Transverse colon (tissue), 4 donors: ENCODE data around the gene MAFB. TPM values are rescaled to one million over a fixed set of nuclear protein-coding genes. Genes with fewer than 3 reads are reported as not detected.

ENCODE experiments used
- DNase-seq: peaks from one replicate; pipeline ENCODE4 v3.0.0-alpha.2; 2019
- H3K27ac ChIP-seq, 4 donors: fragments of 200-600 bp; sonication (generic); 2 replicates each; pipeline ENCODE4 v1.5.1; 2016 to 2018; ENCODE audit warnings: inconsistent platforms in 4 of 4
- H3K27me3 ChIP-seq: fragments of 200-600 bp; sonication (generic); 2 replicates; pipeline ENCODE4 v1.5.1; 2017; ENCODE audit warnings: inconsistent platforms
- H3K36me3 ChIP-seq, 4 donors: fragments of 200-600 bp; sonication (generic); 2 replicates each; pipeline ENCODE4 v1.5.1; 2017 to 2019; ENCODE audit warnings: inconsistent platforms in 4 of 4
- H3K4me1 ChIP-seq, 4 donors: fragments of 200-600 bp; sonication (generic); 2 replicates each; pipeline ENCODE4 v1.5.1; 2017 to 2020; ENCODE audit warnings: inconsistent platforms in 4 of 4
- H3K4me3 ChIP-seq, 4 donors: fragments of 200-600 bp; sonication (generic); 1 replicate in 1 of 4; 2 replicates in 3 of 4; pipeline versions ENCODE4 v1.5.1 to v1.6.1; 2017 to 2019; ENCODE audit warnings: inconsistent platforms in 4 of 4
- H3K9me3 ChIP-seq, 2 donors: fragments of 200-600 bp; sonication (generic); 2 replicates each; pipeline ENCODE4 v1.5.1; 2017 to 2019; ENCODE audit warnings: inconsistent platforms in 2 of 2
- CTCF ChIP-seq, 5 experiments: fragments of 200-600 bp in 3 of 5; fragments of 450-650 bp in 2 of 5; sonication (generic) in 3 of 5; IDR thresholded peaks; 1 replicate in 2 of 5; 2 replicates in 3 of 5; pipeline ENCODE4 v1.5.1; 2016 to 2017; ENCODE audit warnings: antibody characterized with exemption in 5 of 5, inconsistent platforms in 3 of 5, mild to moderate bottlenecking in 2 of 5, moderate library complexity in 1 of 5
- EP300 ChIP-seq: sonication (generic); formaldehyde crosslinking; IDR thresholded peaks from one replicate; pipeline ENCODE4 v1.6.1; 2017; ENCODE audit warnings: antibody characterized with exemption, low read depth
- POLR2A ChIP-seq: fragments of 450-650 bp; IDR thresholded peaks from one replicate; pipeline ENCODE4 v1.6.1; 2016; ENCODE audit warnings: antibody characterized with exemption, mild to moderate bottlenecking, moderate library complexity
- POLR2AphosphoS5 ChIP-seq, 3 donors: sonication (generic); formaldehyde crosslinking; IDR thresholded peaks; one replicate each; pipeline ENCODE4 v1.6.1; 2016; ENCODE audit warnings: antibody characterized with exemption in 3 of 3
- WGBS, 2 donors: methylation state at CpG; one replicate each; pipeline ENCODE4 v1.1.5; 2018; ENCODE audit warnings: low coverage in 1 of 2; 5-methylcytosine and 5-hydroxymethylcytosine counted together
- in situ Hi-C, 4 donors: fragments of 200-750 bp; cut with MboI; loops; one replicate each; pipeline versions ENCODE4 v1.15.0 to v1.15.1; 2017; ENCODE audit warnings: low sequenced_read_pairs in 3 of 4, low pct_ligation_motif_present in 1 of 4, low pct_unique_long_range_greater_than_20kb in 1 of 4
- intact Hi-C: fragments of 100-400 bp; cut with DNase I; formaldehyde crosslinking; loops from one replicate; pipeline ENCODE4 v1.15.1; 2023; ENCODE audit warnings: low total_unique reads
- total RNA-seq, 4 donors: library from RNA; depleted of rRNA; stranded (reverse); fragments of >200 nt; gene quantifications; one replicate each; pipeline ENCODE4 v1.1.0, GENCODE V29; 2016

The MAFB gene
- total RNA-seq, 4 donors from 2014 or later = 12.2 to 74.4 (median 22.7) TPM

- Histone ChIP-seq H3K27me3 (peaks cover 27% of the 10 kb centered on the region), H3K4me1 (no peaks in the 10 kb centered on the region), H3K4me3 (no peak overlapping the region), H3K36me3 (no peaks in the 10 kb centered on the region), H3K9me3 (no peaks in the 10 kb centered on the region), H3K27ac (no peak overlapping the region)
- DNase-seq = no peak
- in situ Hi-C loops = no loop called here
- 86 to 91% methylated on average over 12 to 13 of the region's 13 CpGs for WGBS, 2 donors
- TF ChIP-seq POLR2AphosphoS5 (IDR thresholded peaks at IDR 0.05) (no peak), POLR2A (no peak), CTCF (IDR thresholded peaks at IDR 0.05) (no peak), EP300 (no peak)
- intact Hi-C loops = no loop called here
Measured at GRCh38 chr20:40710603-40711002, 21.6 kb upstream of the MAFB start.

- H3K27ac ChIP-seq = no peak overlapping the region
- in situ Hi-C loops (no loop called here), intact Hi-C loops (no loop called here)
- H3K9me3 ChIP-seq = no peaks in the 10 kb centered on the region
- DNase-seq = no peak
- H3K4me1 ChIP-seq = no peaks in the 10 kb centered on the region
- TF ChIP-seq EP300 (no peak), POLR2A (no peak)
- H3K36me3 ChIP-seq = no peaks in the 10 kb centered on the region
- no peak overlapping the region for H3K4me3 ChIP-seq
- WGBS, 2 donors = 43 to 60% methylated on average over 2 to 3 of the region's 3 CpGs
- H3K27me3 ChIP-seq = peaks cover 21% of the 10 kb centered on the region
Measured at GRCh38 chr20:40706977-40707582, 18.0 kb upstream of the MAFB start.

- WGBS, 2 donors = 90 to 93% methylated on average over 3 of the region's 3 CpGs
- DNase-seq = no peak
- H3K9me3 ChIP-seq = no peaks in the 10 kb centered on the region
- intact Hi-C loops (no loop called here), in situ Hi-C loops (no loop called here)
- no peaks in the 10 kb centered on the region for H3K36me3 ChIP-seq
- TF ChIP-seq POLR2A = no peak
- H3K27ac ChIP-seq = no peak overlapping the region
- no peak overlapping the region for H3K4me3 ChIP-seq
- no peaks in the 10 kb centered on the region for H3K4me1 ChIP-seq
- H3K27me3 ChIP-seq = peaks cover 5% of the 10 kb centered on the region
Measured at GRCh38 chr20:40705413-40705812, 16.4 kb upstream of the MAFB start.

- TF ChIP-seq POLR2AphosphoS5 (IDR thresholded peaks at IDR 0.05) (no peak), POLR2A (no peak), EP300 (no peak), CTCF (IDR thresholded peaks at IDR 0.05) (no peak)
- Histone ChIP-seq H3K27me3 (peaks cover 2% of the 10 kb centered on the region), H3K27ac (no peak overlapping the region), H3K9me3 (no peaks in the 10 kb centered on the region), H3K4me1 (no peaks in the 10 kb centered on the region), H3K4me3 (no peak overlapping the region), H3K36me3 (no peaks in the 10 kb centered on the region)
- intact Hi-C loops = no loop called here
- in situ Hi-C loops = no loop called here
- 30 to 73% methylated on average over 2 to 4 of the region's 4 CpGs for WGBS, 2 donors
- no peak for DNase-seq
Measured at GRCh38 chr20:40704828-40705227, 15.8 kb upstream of the MAFB start.

- Histone ChIP-seq H3K27ac (no peak overlapping the region), H3K9me3 (no peaks in the 10 kb centered on the region), H3K36me3 (no peaks in the 10 kb centered on the region), H3K4me3 (no peak overlapping the region), H3K4me1 (no peaks in the 10 kb centered on the region), H3K27me3 (no peaks in the 10 kb centered on the region)
- in situ Hi-C loops = no loop called here
- intact Hi-C loops = no loop called here
- 55 to 60% methylated on average over 1 to 8 of the region's 8 CpGs for WGBS, 2 donors
- DNase-seq = no peak
- TF ChIP-seq POLR2AphosphoS5 (IDR thresholded peaks at IDR 0.05) (no peak), POLR2A (no peak), CTCF (IDR thresholded peaks at IDR 0.05) (no peak), EP300 (no peak)
Measured at GRCh38 chr20:40703975-40704530, 15.0 kb upstream of the MAFB start.
